K562 (cell line): ENCODE data around the gene RNU6-9. TPM values are rescaled to one million over a fixed set of nuclear protein-coding genes. Genes with fewer than 3 reads are reported as not detected.

Source experiments
- ATAC-seq: fragments of 200-7000 bp; cut with Tn5 transposase; 3 replicates; pipeline ENCODE4 v1.9.1; 2020; ENCODE audit warnings: moderate library complexity
- BruUV-seq: library from RNA; stranded (reverse); fragments of 400-500 nt; replicated peaks from 2 replicates; lab custom pipeline; 2021; lab: Mats Ljungman, UMichigan
- CTCF ChIA-PET: fragments of 300-600 bp; formaldehyde crosslinking; extraction: SDS; loops from one replicate; lab custom pipeline; 2021; ENCODE audit warnings: low intra/inter-chr PET ratio; lab: Yijun Ruan, JAX
- POLR2A ChIA-PET: fragments of 300-600, 350-650 bp; sonication (Branson Sonifier 250); formaldehyde crosslinking; extraction: SDS; loops from one replicate; lab custom pipeline; 2021; ENCODE audit warnings: antibody characterized with exemption, inconsistent platforms; lab: Yijun Ruan, JAX
- DNase-seq, 4 experiments: peaks; one replicate each; pipeline versions ENCODE4 v3.0.0 to v3.0.0-alpha.2; 2011 to 2018; ENCODE audit warnings: low spot score in 3 of 4, mixed read lengths in 3 of 4; ENCODE audit errors: extremely low read depth in 1 of 4
- FAIRE-seq: peaks from 2 replicates; lab custom pipeline; 2011; peaks lifted over from hg19 to GRCh38; lab: Jason Lieb, UNC
- H2AFZ ChIP-seq: 2 replicates; pipeline ENCODE4 v1.6.0; 2011; ENCODE audit warnings: low read depth, low read length, control low read depth, inconsistent platforms
- H3K27ac ChIP-seq: fragments of 200-600 bp; 3 replicates; pipeline ENCODE4 v1.8.0; 2011; ENCODE audit warnings: low read depth, mild to moderate bottlenecking, control low read depth, inconsistent platforms, low read length, moderate library complexity, mixed read lengths; ENCODE audit errors: extremely low read depth
- H3K27me3 ChIP-seq, 2 experiments: fragments of 300-600 bp in 1 of 2; 2 replicates in 1 of 2; 3 replicates in 1 of 2; pipeline versions ENCODE4 v1.6.0 to v1.8.0; 2011; ENCODE audit warnings: inconsistent platforms in 2 of 2, low read length in 2 of 2, mild to moderate bottlenecking in 1 of 2, mixed read lengths in 1 of 2, moderate library complexity in 1 of 2; ENCODE audit not compliant: control insufficient read depth in 2 of 2, insufficient read depth in 2 of 2
- H3K36me3 ChIP-seq: fragments of 300-600 bp; 3 replicates; pipeline ENCODE4 v1.8.0; 2011; ENCODE audit warnings: mild to moderate bottlenecking, low read length, inconsistent platforms; ENCODE audit not compliant: control insufficient read depth, insufficient read depth
- H3K4me1 ChIP-seq, 2 experiments: fragments of 200-600 bp in 1 of 2; replicated peaks in 1 of 2; 2 replicates in 1 of 2; 3 replicates in 1 of 2; pipeline versions ENCODE4 v1.5.1 to v1.8.0; 2011; ENCODE audit warnings: inconsistent platforms in 2 of 2, low read length in 2 of 2, mild to moderate bottlenecking in 1 of 2, mixed read lengths in 1 of 2, moderate library complexity in 1 of 2; ENCODE audit not compliant: control insufficient read depth in 2 of 2, insufficient read depth in 2 of 2
- H3K4me2 ChIP-seq: 2 replicates; pipeline ENCODE4 v1.6.1; 2011; ENCODE audit warnings: low read length, control low read depth, inconsistent platforms, mixed read lengths; ENCODE audit not compliant: insufficient read depth
- H3K4me3 ChIP-seq: fragments of 200-600 bp; sonication (generic), shearing (Covaris generic); 2 replicates; pipeline ENCODE4 v1.5.1; 2016; ENCODE audit warnings: control low read depth, inconsistent platforms
- H3K79me2 ChIP-seq: fragments of 200-600 bp; 3 replicates; pipeline ENCODE4 v1.8.0; 2011; ENCODE audit warnings: low read length, inconsistent platforms; ENCODE audit not compliant: control insufficient read depth, insufficient read depth
- H3K9ac ChIP-seq, 2 experiments: 2 replicates each; pipeline versions ENCODE4 v1.6.0 to v1.6.1; 2011; ENCODE audit warnings: low read depth in 2 of 2, low read length in 2 of 2, control low read depth in 1 of 2, inconsistent platforms in 1 of 2, mild to moderate bottlenecking in 1 of 2, mixed read lengths in 1 of 2; ENCODE audit not compliant: insufficient read depth in 1 of 2
- H3K9me1 ChIP-seq: one replicate; pipeline ENCODE4 v1.6.0; 2011; ENCODE audit warnings: inconsistent platforms, mild to moderate bottlenecking, low read length, moderate library complexity; ENCODE audit not compliant: control insufficient read depth, insufficient read depth
- H3K9me3 ChIP-seq: replicated peaks from 2 replicates; pipeline ENCODE4 v1.5.1; 2011; ENCODE audit warnings: low read depth, low read length, inconsistent platforms; ENCODE audit not compliant: control insufficient read depth, insufficient read depth
- H4K20me1 ChIP-seq: replicated peaks from 2 replicates; pipeline ENCODE4 v1.6.1; 2011; ENCODE audit warnings: low read length, inconsistent platforms, mixed read lengths; ENCODE audit not compliant: control insufficient read depth, insufficient read depth
- ARID1B ChIP-seq: fragments of 450-650 bp; IDR thresholded peaks from 2 replicates; pipeline ENCODE4 v1.6.1; 2016; ENCODE audit warnings: antibody characterized with exemption, mild to moderate bottlenecking, inconsistent platforms
- BACH1 ChIP-seq: fragments of 200-800 bp; sonication (Bioruptor generic); IDR thresholded peaks from 2 replicates; pipeline ENCODE4 v1.6.1; 2016; ENCODE audit warnings: missing genetic modification characterization, missing compliant biosample characterization
- DNMT1 ChIP-seq: fragments of 450-650 bp; IDR thresholded peaks from 2 replicates; pipeline ENCODE4 v1.6.1; 2016; ENCODE audit warnings: antibody characterized with exemption, mild to moderate bottlenecking
- FOXJ3 ChIP-seq: sonication (generic); formaldehyde crosslinking; IDR thresholded peaks from 2 replicates; pipeline ENCODE4 v1.4.0; 2020; ENCODE audit warnings: mild to moderate bottlenecking, missing genetic modification reagents
- MCM5 ChIP-seq: fragments of 450-650 bp; IDR thresholded peaks from 2 replicates; pipeline ENCODE4 v1.6.1; 2016; ENCODE audit warnings: low read depth
- MEF2D ChIP-seq: conservative IDR thresholded peaks from 2 replicates; pipeline ENCODE4 v1.6.1; 2016; ENCODE audit warnings: low read depth, missing genetic modification characterization, missing compliant biosample characterization
- MYC ChIP-seq, 2 experiments: fragments of 250-450 bp in 1 of 2; sonication (Bioruptor Pico) in 1 of 2; IDR thresholded peaks; 2 replicates each; pipeline versions ENCODE4 v1.5.1 to v1.6.1; 2012 to 2021; ENCODE audit warnings: low read depth in 2 of 2, borderline replicate concordance in 1 of 2, improper control_type of control experiment in 1 of 2, low read length in 1 of 2, mild to moderate bottlenecking in 1 of 2, moderate library complexity in 1 of 2
- TAF1 ChIP-seq: IDR thresholded peaks from 2 replicates; pipeline ENCODE4 v1.6.1; 2011; ENCODE audit warnings: mild to moderate bottlenecking, low read length, moderate library complexity; ENCODE audit not compliant: insufficient read depth, control insufficient read depth, severe bottlenecking; ENCODE audit errors: extremely low read depth
- YY1 ChIP-seq, 3 experiments: IDR thresholded peaks; 2 replicates each; pipeline ENCODE4 v1.6.1; 2011; ENCODE audit warnings: low read length in 2 of 3, mild to moderate bottlenecking in 2 of 3, moderate library complexity in 2 of 3, borderline replicate concordance in 1 of 3, control low read depth in 1 of 3, low read depth in 1 of 3; ENCODE audit not compliant: insufficient read depth in 3 of 3, insufficient replicate concordance in 2 of 3, control insufficient read depth in 1 of 3, insufficient read length in 1 of 3; ENCODE audit errors: extremely low read depth in 1 of 3
- ZNF764 ChIP-seq: fragments of 250-450 bp; sonication (Bioruptor Pico); IDR thresholded peaks from 2 replicates; pipeline ENCODE4 v1.4.0; 2020; ENCODE audit warnings: low read depth, mild to moderate bottlenecking, moderate library complexity
- WGBS: fragments of 100-300 bp; shearing (Covaris generic); methylation state at CpG from one replicate; pipeline ENCODE4 v1.1.6; 2016; ENCODE audit warnings: low coverage, mixed read lengths; ENCODE audit not compliant: insufficient coverage; ENCODE audit errors: missing lambda C conversion rate; 5-methylcytosine and 5-hydroxymethylcytosine counted together
- in situ Hi-C: fragments of 300-500 bp; cut with MboI; formaldehyde crosslinking; loops from 4 replicates; pipeline ENCODE4 v1.15.0; 2018; ENCODE audit warnings: inconsistent platforms, mixed read lengths
- intact Hi-C: fragments of 100-400 bp; cut with micrococcal nuclease; formaldehyde crosslinking; loops from 2 replicates; pipeline ENCODE4 v1.14.2; 2022
- polyA plus RNA-seq, 8 experiments: library from polyadenylated mRNA; depleted of rRNA in 4 of 8; stranded (reverse) in 5 of 8; unstranded in 3 of 8; fragments of >200 nt; fragmentation: Nextera tagmentation in 2 of 8; fragmentation: Illumina TruSeq in 1 of 8; extraction: Ambion mirVana in 2 of 8; extraction: Trizol in 1 of 8; gene quantifications; 2 replicates each; pipeline versions ENCODE4 v1.2.1 to v1.2.3, GENCODE V29; 2011 to 2014; ENCODE audit warnings: inconsistent platforms in 1 of 8, missing spikeins in 1 of 8
- total RNA-seq, 7 experiments: library from RNA; depleted of rRNA in 6 of 7; stranded (reverse); fragments of >200 nt in 6 of 7; fragmentation: Illumina TruSeq in 2 of 7; extraction: Trizol in 2 of 7; gene quantifications; 2 replicates each; pipeline versions ENCODE4 v1.2.1 to v1.2.3, GENCODE V29; 2011 to 2021; ENCODE audit warnings: low replicate concordance in 1 of 7
- TF ChIP-seq, protein P1 (sequence below): sonication (generic); formaldehyde crosslinking; IDR thresholded peaks from 2 replicates; pipeline ENCODE4 v1.9.0; 2022; ENCODE audit warnings: mild to moderate bottlenecking, missing genetic modification reagents
- TF ChIP-seq, protein P2 (sequence below): fragments of 450-650 bp; formaldehyde crosslinking; conservative IDR thresholded peaks from 2 replicates; pipeline ENCODE4 v1.4.0; 2022; ENCODE audit warnings: mild to moderate bottlenecking, missing genetic modification characterization
- TF ChIP-seq, protein P3 (sequence below): sonication (generic); formaldehyde crosslinking; IDR thresholded peaks from 2 replicates; pipeline ENCODE4 v1.8.1; 2022; ENCODE audit warnings: missing genetic modification reagents
- TF ChIP-seq, protein P4 (sequence below): fragments of 250-450 bp; sonication (Bioruptor Pico); IDR thresholded peaks from 2 replicates; pipeline ENCODE4 v1.5.0; 2020; ENCODE audit warnings: mild to moderate bottlenecking, borderline replicate concordance

Gene RNU6-9
- total and polyA plus RNA-seq, 9 of the 15 experiments (the other 6 are each of a cell fraction or from before 2014, with no cell fraction given): not detected

DNA sequence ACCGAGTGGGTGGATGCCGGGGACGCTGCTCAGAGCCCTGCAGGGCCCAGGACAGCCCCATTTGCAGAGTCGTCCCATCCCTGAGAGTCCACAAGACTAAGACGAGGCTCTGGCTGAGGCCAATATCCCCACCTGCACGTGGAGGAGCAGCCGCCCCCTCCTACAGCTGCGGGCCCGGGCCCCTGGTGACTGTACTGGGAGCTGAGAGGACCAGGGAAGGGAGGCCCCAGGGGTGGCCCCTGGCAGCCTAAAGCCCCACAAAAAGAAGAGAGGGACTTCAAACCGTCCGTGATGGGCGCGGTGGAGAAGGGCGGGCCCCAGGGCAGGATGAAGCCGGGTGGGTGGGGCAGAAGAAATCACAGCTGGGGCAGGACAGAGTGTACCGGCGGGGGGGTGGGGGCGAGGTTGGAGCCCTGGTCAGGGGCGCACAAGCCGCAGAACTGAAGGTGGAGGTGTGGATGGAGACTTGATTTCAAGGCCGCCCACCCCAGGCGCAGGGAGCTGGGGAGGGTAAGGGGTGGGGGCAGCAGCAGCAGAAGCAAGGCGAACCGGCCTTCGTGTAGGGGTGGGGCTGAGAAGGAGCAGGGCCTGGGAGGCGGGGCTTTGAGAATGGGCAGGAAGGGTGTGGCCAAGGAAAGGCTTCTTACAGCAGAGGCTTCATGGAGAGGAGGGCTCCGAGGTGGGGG lies 20.9 kb upstream of the RNU6-9 start:
- peak overlapping the region; percentile 66; the same call in 1 of the 3 replicates for H3K27ac ChIP-seq
- intact Hi-C loops (no loop called here), in situ Hi-C loops (no loop called here)
- DNase-seq: peak; percentile 76 to 95 (median 81)
- ChIA-PET CTCF (no interaction called here), POLR2A (interaction anchor here (2.0 kb wide), 1 partner anchor 35 kb away, joined by 7 read pairs; no protein-coding TSS in a partner anchor)
- peaks cover 16 to 74% of the 10 kb centered on the region in 2 experiments for H3K4me1 ChIP-seq
- BruUV-seq: no TSS peak
- H3K4me3 ChIP-seq: 0 out of 2 replicates have a peak overlapping the region, but pooled peaks have one; percentile 8
- ATAC-seq: peak; percentile 94
- no peak overlapping the region for H3K4me2 ChIP-seq
- WGBS: 31% methylated on average over 19 of the region's 27 CpGs
- H3K9me1 ChIP-seq: no peaks in the 10 kb centered on the region
- no peaks in the 10 kb centered on the region; the same call in 1 of the 2 replicates for H4K20me1 ChIP-seq
- 0 out of 4 replicates have a peak overlapping the region, but pooled peaks of 1 of the 2 experiments have one; percentile 36 for H3K9ac ChIP-seq
- peaks cover 83% of the 10 kb centered on the region; the same call in 2 of the 3 replicates for H3K36me3 ChIP-seq
- peak; percentile 95 for FAIRE-seq
- H3K27me3 ChIP-seq: no peaks in the 10 kb centered on the region
- H2AFZ ChIP-seq: no peak overlapping the region
- H3K9me3 ChIP-seq: no peaks in the 10 kb centered on the region
- H3K79me2 ChIP-seq: no peaks in the 10 kb centered on the region
- TF ChIP-seq DNMT1 (no peak), MCM5 (no peak), ZNF764 (CRISPR knock-in tag) (no peak), MEF2D (tag) (no peak), TAF1 (no peak), MYC (IDR thresholded peaks at IDR 0.05; ENCODE audit: low read depth, low read length) (no peak), MYC (CRISPR knock-in tag; IDR thresholded peaks at IDR 0.05; ENCODE audit: borderline replicate concordance, low read depth) (0 out of 2 replicates have a peak, but pooled peaks have one; percentile 30), FOXJ3 (CRISPR knock-in tag) (no peak), YY1 (IDR thresholded peaks at IDR 0.05; ENCODE audit: borderline replicate concordance in 1 of 3, control insufficient read depth in 1 of 3, extremely low read depth in 1 of 3, insufficient read depth in 3 of 3, insufficient read length in 1 of 3, insufficient replicate concordance in 2 of 3, low read depth in 1 of 3, low read length in 2 of 3) (no peak), BACH1 (tag) (no peak), ARID1B (0 out of 2 replicates have a peak, but pooled peaks have one; percentile 18)
- TF ChIP-seq, protein P1, sequence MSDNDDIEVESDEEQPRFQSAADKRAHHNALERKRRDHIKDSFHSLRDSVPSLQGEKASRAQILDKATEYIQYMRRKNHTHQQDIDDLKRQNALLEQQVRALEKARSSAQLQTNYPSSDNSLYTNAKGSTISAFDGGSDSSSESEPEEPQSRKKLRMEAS (CRISPR knock-in tag): 0 out of 2 replicates have a peak, but pooled peaks have one; percentile 15
- TF ChIP-seq, protein P2, sequence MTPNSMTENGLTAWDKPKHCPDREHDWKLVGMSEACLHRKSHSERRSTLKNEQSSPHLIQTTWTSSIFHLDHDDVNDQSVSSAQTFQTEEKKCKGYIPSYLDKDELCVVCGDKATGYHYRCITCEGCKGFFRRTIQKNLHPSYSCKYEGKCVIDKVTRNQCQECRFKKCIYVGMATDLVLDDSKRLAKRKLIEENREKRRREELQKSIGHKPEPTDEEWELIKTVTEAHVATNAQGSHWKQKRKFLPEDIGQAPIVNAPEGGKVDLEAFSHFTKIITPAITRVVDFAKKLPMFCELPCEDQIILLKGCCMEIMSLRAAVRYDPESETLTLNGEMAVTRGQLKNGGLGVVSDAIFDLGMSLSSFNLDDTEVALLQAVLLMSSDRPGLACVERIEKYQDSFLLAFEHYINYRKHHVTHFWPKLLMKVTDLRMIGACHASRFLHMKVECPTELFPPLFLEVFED (CRISPR knock-in tag): no peak
- TF ChIP-seq, protein P3, sequence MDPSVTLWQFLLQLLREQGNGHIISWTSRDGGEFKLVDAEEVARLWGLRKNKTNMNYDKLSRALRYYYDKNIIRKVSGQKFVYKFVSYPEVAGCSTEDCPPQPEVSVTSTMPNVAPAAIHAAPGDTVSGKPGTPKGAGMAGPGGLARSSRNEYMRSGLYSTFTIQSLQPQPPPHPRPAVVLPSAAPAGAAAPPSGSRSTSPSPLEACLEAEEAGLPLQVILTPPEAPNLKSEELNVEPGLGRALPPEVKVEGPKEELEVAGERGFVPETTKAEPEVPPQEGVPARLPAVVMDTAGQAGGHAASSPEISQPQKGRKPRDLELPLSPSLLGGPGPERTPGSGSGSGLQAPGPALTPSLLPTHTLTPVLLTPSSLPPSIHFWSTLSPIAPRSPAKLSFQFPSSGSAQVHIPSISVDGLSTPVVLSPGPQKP (CRISPR knock-in tag): no peak
- TF ChIP-seq, protein P4, sequence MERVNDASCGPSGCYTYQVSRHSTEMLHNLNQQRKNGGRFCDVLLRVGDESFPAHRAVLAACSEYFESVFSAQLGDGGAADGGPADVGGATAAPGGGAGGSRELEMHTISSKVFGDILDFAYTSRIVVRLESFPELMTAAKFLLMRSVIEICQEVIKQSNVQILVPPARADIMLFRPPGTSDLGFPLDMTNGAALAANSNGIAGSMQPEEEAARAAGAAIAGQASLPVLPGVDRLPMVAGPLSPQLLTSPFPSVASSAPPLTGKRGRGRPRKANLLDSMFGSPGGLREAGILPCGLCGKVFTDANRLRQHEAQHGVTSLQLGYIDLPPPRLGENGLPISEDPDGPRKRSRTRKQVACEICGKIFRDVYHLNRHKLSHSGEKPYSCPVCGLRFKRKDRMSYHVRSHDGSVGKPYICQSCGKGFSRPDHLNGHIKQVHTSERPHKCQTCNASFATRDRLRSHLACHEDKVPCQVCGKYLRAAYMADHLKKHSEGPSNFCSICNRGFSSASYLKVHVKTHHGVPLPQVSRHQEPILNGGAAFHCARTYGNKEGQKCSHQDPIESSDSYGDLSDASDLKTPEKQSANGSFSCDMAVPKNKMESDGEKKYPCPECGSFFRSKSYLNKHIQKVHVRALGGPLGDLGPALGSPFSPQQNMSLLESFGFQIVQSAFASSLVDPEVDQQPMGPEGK (CRISPR knock-in tag): no peak
